Lower lobe of right lung (tissue), 2 donors: Measurements from ENCODE around the gene CHAF1A. TPM values are rescaled to one million over a fixed set of nuclear protein-coding genes. Genes with fewer than 3 reads are reported as not detected.

ENCODE experiments used
- ATAC-seq, 2 donors: fragments of 200-7000 bp; cut with Tn5 transposase; one replicate each; pipeline ENCODE4 v1.9.1; 2020 to 2022; ENCODE audit warnings: mild to moderate bottlenecking in 2 of 2, moderate library complexity in 2 of 2
- DNase-seq: peaks from one replicate; pipeline ENCODE4 v3.0.0-alpha.2; 2020
- H3K27ac ChIP-seq: fragments of 200-600 bp; one replicate; pipeline ENCODE4 v1.8.0; 2022
- H3K27me3 ChIP-seq: fragments of 200-600 bp; one replicate; pipeline ENCODE4 v1.8.0; 2022; ENCODE audit warnings: low read depth
- H3K36me3 ChIP-seq: fragments of 200-600 bp; one replicate; pipeline ENCODE4 v1.8.0; 2022; ENCODE audit warnings: mild to moderate bottlenecking
- H3K4me1 ChIP-seq: fragments of 200-600 bp; one replicate; pipeline ENCODE4 v1.8.0; 2022
- H3K4me3 ChIP-seq: fragments of 200-600 bp; one replicate; pipeline ENCODE4 v1.8.0; 2022; ENCODE audit warnings: mild to moderate bottlenecking
- H3K9me3 ChIP-seq: fragments of 200-600 bp; one replicate; pipeline ENCODE4 v1.8.0; 2022
- intact Hi-C: fragments of 100-400 bp; cut with DNase I; formaldehyde crosslinking; loops from one replicate; pipeline ENCODE4 v1.11.0; 2022
- total RNA-seq: library from RNA; stranded (reverse); fragmentation: NEBNext Ultra II Directional; extraction: Animal tissue kit (Norgen Biotek cat#: 25700); gene quantifications from one replicate; pipeline ENCODE4 v1.2.1, GENCODE V29; 2021
- TF ChIP-seq, protein P1 (sequence below): fragments of 200-600 bp; IDR thresholded peaks from one replicate; pipeline ENCODE4 v1.8.0; 2022; ENCODE audit warnings: antibody characterized with exemption, mild to moderate bottlenecking
- donor health status: DM: no; HTN: yes; CAD: no; lungs with severe emphysema.

CHAF1A gene
- total RNA-seq, 1 donor from 2014 or later: 7.2 TPM

DNA sequence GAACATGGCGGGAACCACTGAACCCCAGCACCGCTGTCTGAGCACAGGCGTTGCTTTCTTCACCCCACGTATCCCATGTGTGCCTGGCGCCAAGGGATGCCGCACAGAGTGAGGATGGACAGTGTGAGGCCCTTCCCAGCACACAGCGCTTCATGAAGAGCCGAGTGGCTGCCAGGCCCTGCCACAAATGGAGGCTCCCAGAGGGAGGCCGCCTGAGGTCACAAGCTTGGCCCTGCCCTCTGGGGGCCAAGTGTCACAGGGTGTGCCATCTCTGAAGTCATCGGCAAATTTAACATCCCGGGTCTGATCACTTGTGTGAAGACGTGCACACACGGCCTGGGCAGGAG lies 34.7 kb upstream of the CHAF1A start:
- Histone ChIP-seq H3K27ac (peak overlapping the region; percentile 85), H3K4me1 (peaks cover 57% of the 10 kb centered on the region), H3K4me3 (no peak overlapping the region), H3K36me3 (peaks cover 50% of the 10 kb centered on the region), H3K9me3 (no peaks in the 10 kb centered on the region), H3K27me3 (no peaks in the 10 kb centered on the region)
- intact Hi-C loops: no loop called here
- DNase-seq: peak; percentile 45
- TF ChIP-seq, protein P1, sequence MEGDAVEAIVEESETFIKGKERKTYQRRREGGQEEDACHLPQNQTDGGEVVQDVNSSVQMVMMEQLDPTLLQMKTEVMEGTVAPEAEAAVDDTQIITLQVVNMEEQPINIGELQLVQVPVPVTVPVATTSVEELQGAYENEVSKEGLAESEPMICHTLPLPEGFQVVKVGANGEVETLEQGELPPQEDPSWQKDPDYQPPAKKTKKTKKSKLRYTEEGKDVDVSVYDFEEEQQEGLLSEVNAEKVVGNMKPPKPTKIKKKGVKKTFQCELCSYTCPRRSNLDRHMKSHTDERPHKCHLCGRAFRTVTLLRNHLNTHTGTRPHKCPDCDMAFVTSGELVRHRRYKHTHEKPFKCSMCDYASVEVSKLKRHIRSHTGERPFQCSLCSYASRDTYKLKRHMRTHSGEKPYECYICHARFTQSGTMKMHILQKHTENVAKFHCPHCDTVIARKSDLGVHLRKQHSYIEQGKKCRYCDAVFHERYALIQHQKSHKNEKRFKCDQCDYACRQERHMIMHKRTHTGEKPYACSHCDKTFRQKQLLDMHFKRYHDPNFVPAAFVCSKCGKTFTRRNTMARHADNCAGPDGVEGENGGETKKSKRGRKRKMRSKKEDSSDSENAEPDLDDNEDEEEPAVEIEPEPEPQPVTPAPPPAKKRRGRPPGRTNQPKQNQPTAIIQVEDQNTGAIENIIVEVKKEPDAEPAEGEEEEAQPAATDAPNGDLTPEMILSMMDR: no peak
- no peak for ATAC-seq

DNA sequence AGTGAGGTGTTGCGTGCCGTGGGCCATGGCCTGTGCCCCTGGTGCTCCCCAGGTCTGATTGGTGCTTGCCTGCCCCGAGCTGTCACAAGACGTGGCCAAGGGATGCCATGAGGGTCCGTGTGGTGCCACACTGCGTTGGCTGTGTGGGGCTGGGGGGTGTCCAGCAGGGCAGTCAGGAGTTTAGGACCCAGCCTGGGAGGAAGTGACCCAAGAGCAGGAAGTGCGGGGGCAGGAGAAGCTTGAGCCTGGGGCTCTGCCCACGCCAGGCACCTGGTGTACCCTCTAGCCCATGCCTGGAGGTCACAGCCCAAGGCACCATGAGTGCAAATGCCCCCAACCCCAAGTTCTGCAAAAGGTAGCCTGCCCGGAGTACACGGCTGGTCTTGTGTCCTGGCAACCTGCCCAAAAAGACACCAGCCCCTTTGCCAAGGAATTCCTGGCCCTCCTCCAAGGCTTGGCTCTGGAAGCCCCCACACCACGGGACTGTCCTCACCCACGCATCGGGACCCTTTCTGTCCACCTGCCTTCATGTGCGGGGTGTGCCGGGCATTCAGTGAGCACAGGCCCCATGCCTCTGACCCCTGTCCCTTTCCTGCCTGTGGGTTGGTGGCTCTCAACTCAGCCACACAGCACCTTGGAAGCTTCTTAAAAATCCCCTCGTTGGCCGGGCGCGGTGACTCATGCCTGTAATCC lies 34.2 kb upstream of the CHAF1A start:
- H3K4me3 ChIP-seq: peak overlapping the region; percentile 44
- TF ChIP-seq, protein P1: no peak
- ATAC-seq: peak in 1 of 2 donors; percentile 11
- intact Hi-C loops: no loop called here
- no peaks in the 10 kb centered on the region for H3K9me3 ChIP-seq
- H3K36me3 ChIP-seq: peaks cover 45% of the 10 kb centered on the region
- peak; percentile 58 for DNase-seq
- H3K27me3 ChIP-seq: no peaks in the 10 kb centered on the region
- H3K27ac ChIP-seq: peak overlapping the region; percentile 85
- peaks cover 62% of the 10 kb centered on the region for H3K4me1 ChIP-seq

DNA sequence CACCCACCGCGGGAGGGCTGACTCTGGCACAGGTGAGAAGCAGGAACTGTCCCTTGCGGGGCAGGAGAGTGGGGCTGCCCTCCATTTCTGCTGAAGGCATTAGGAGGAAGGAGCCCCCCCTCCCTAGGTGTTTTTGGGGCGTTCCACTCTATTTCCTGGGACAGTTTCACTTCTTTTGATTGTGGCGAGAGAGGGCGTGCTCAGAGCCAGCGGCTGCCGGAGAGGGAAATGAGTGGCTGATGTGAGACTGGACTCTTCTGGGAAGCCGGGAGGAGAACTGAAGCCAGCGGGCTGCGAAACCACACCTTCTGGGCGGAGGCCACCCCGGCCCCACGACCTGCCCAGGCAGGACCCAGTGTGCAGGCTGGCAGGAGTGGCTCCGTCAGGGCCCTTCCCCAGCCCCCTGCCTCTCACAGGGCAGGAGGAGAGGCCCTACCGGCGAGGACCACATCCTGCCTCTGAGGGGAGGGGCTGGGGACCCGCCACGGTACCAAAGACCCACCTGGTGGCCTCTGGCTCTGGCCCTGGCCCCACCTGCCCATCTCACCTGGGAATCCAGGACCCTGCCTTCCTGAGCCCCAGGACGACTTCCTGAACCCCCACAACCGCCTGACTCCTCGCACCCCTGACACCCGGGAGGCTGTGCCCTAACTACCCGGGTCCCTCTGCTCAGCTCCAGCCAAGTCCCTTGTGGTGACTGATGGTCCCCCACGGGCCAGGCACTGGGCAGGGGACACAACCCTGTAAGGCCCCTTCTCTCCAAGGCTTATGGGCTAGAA lies 33.1 kb upstream of the CHAF1A start:
- no peaks in the 10 kb centered on the region for H3K9me3 ChIP-seq
- no peaks in the 10 kb centered on the region for H3K27me3 ChIP-seq
- H3K36me3 ChIP-seq: peaks cover 35% of the 10 kb centered on the region
- H3K4me3 ChIP-seq: peak overlapping the region; percentile 44
- DNase-seq (peak; percentile 84), ATAC-seq (peak; percentile 83 to 86)
- H3K27ac ChIP-seq: peak overlapping the region; percentile 85
- H3K4me1 ChIP-seq: peaks cover 73% of the 10 kb centered on the region
- TF ChIP-seq, protein P1: peak; percentile 7
- intact Hi-C loops: no loop called here

DNA sequence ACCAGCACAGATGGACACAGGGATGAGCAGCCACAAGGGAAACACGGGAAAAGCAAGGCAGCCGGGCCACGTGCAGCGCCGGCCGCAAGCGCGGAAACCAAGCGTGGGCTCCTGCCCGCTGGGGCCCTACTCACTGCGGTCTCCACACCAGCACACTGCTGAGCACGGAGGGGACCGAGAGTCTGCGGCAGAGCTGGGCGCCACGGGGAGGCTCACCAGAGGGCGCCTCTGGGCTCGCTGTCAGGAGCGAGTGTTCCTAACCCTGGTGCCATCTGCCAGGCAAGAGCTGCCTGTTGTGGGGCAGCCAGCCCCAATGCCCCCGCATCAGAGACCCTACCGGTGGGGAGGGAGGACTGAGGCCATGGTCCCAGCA lies 32.6 kb upstream of the CHAF1A start:
- peak overlapping the region; percentile 44 for H3K4me3 ChIP-seq
- H3K27me3 ChIP-seq: no peaks in the 10 kb centered on the region
- no peaks in the 10 kb centered on the region for H3K9me3 ChIP-seq
- peaks cover 78% of the 10 kb centered on the region for H3K4me1 ChIP-seq
- peaks cover 32% of the 10 kb centered on the region for H3K36me3 ChIP-seq
- DNase-seq (peak; percentile 74), ATAC-seq (peak; percentile 62 to 67)
- TF ChIP-seq, protein P1: peak; percentile 60
- H3K27ac ChIP-seq: peak overlapping the region; percentile 85
- intact Hi-C loops: no loop called here

DNA sequence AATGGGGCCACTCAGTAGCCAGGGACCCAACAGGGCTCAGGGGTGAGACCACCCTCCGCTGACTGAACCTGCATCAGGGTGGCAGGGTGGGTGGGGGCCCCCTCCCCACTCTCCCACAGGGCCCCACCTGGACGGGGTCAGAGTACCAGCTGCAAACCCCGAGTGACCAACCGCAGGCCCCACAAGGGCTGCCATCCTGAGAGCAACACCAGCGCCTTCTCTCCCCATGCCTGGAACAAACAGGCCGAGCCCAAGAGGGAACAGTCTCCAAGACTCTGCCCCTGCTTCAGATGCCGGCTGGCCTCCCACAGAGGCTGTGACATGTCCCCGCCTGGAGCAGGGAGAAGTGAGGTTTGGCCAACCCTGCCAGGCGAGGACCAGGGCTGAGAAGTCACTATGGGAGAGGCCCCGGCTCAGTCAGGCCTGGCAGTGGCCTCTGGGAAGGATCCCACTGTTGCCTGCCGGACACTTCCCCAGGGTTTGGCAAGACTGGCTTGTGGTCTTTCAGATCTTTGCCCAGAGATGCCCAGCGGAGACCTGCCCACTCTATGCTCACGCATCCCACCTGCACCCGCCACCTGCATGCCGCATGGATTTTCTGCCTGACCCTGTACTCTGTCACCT lies 31.9 kb upstream of the CHAF1A start:
- intact Hi-C loops: no loop called here
- DNase-seq: no peak
- Histone ChIP-seq H3K36me3 (peaks cover 25% of the 10 kb centered on the region), H3K9me3 (no peaks in the 10 kb centered on the region), H3K27ac (peak overlapping the region; percentile 85), H3K27me3 (no peaks in the 10 kb centered on the region), H3K4me1 (peaks cover 85% of the 10 kb centered on the region), H3K4me3 (no peak overlapping the region)
- no peak for ATAC-seq
- TF ChIP-seq, protein P1: no peak
